Measurements from ENCODE around the gene MTMR2.

The MTMR2 gene

DNA sequence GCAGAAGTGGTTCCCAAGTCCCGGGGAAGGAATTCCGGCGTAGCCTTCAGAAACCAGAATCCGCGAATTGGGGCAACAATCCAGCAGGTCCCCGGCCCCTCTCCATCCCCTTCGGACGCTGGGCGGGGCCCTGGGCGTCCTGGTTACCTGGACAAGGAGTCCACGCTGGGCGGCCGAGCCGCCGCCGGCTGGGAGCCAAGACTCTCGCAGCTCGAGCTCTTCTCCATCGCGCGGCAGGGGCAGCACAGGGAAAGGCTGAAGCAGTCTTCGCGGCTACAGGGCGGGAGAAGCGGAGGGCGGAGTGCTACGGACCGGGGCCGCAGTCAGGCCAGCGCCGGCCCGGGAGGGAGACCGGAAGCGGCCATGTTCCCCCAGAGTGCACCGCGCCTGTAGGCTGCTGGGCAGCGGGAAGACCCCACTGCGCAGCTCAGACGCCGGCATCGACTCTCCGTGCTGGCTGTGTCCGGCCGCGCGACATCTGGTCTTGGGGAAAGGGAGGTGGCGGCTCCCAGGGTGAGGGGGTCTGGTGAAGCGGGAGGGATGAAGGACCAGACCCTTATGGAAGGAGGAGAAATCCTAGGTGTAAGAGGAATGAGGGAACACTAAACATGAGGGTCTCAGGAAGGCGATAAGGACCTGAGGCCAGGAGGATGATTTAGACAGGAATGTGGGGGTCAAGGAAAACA lies at the start of gene MTMR2:
Gene MTMR2, minus strand, starts transcription at position 380 of the 686 bp plus-strand sequence. Its CDS starts 153 bp downstream, at position 227.
- peak; percentile 17 to 43 for DNase-seq (ENCODE audit: low read depth in 2 of 2)

GRCh38 chr11:95972060-95972459 lies 48.2 kb upstream of the MTMR2 start:
- no peak for DNase-seq (ENCODE audit: low read depth in 2 of 2)

DNA sequence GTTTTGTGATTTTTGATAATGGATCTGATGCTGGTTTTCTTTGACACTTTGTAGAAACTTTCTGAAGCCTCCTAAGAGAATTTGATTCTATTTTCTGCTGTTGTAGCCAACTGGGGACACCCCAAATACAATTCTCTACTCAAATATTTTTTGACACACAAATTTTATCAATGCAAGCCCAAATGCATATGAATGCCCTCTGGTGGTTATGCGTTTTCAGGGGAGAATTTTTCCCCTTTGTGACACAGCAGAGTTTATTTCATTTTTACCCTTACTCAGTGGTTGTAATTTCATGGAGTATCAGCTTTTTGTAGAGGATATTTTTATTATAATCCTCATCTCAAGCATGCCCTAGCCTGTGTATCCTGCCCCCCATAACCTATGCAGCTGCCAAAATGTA lies 44.7 kb upstream of the MTMR2 start:
- DNase-seq (ENCODE audit: low read depth in 2 of 2): no peak

DNA sequence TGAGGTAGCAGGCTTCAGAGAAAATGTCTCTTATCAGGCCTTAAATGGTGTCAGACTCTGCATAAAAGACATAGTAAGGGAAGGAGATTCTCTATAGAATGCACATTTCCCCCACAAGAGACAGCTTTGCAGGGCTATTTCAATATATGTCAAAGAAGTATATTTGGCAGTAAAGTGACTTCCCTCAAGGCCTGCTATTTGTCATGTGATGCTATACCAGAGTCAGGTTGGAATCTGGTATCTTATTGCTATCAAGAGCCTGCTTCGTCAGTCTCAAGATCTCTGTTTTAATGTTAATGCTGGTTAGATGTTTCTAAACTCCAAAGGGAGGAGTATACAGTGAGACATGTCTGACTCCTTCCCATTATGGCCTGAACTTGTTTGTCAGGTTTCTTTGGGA lies 40.4 kb upstream of the MTMR2 start:
- DNase-seq (ENCODE audit: low read depth in 2 of 2): no peak

GRCh38 chr11:95961758-95962157 lies 37.9 kb upstream of the MTMR2 start:
- no peak for DNase-seq (ENCODE audit: low read depth in 2 of 2)

GRCh38 chr11:95950905-95951304 lies 27.0 kb upstream of the MTMR2 start:
- no peak for DNase-seq (ENCODE audit: low read depth in 2 of 2)

- DNase-seq (ENCODE audit: low read depth in 2 of 2): no peak
Observed at GRCh38 chr11:95948637-95949036, 24.7 kb upstream of the MTMR2 start.

DNA sequence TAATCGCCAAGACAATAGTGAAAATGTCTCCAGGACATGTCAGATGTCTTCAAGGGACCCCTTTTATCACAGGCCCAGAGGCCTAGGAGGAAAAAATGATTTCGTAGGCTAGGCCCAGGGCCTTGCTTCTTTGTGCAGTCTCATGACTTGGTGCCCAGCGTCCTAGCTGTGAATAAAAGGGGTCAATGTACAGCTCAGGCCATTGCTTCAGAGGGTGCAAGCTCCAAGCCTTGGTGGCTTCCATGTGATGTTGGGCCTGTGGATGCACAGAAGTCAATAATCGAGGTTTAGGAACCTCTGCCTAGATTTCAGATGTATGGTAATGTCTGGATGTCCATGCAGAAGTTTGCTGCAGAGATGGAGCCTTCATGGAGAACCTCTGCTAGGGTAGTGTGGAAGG lies 20.7 kb upstream of the MTMR2 start:
- DNase-seq (ENCODE audit: low read depth in 2 of 2): no peak

GRCh38 chr11:95943546-95943945 lies 19.6 kb upstream of the MTMR2 start:
- no peak for DNase-seq (ENCODE audit: low read depth in 2 of 2)

DNA sequence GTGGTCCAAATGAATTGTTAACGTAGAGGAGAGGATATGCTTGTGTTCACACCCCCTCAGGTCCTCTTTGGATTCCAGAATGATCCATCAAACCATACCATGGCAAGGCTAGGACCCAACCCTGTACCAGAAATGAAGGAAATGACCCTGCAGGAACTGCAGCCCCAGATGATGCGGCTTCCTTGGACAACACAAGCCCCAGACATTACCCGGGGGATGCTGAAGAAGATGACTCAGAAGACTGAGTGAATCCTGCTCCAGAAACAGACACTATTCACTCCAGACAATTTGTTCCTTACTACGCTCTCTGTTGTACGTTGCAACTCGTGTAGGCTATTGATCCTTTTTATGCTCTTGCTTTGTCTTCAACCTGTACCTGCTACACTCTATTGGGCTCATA lies 15.2 kb upstream of the MTMR2 start:
- no peak for DNase-seq (ENCODE audit: low read depth in 2 of 2)

DNA sequence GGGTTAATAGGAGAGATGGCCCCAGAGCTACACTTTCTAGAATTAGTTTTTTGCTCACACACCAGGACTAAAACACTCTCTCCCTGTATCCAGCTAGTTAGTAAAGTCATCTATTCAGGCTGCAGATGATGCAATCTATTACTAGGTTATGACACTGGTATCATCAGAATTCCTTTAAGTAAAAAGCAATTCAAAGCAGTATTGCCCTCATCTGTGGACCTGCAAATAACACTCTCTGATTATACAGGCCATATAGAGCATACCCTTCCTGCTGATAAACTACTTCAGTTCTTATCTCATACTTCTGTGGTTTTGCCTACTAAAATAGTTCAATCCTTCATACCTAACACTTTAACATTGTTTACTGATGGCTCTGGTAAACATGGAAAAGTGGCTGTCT lies 13.5 kb upstream of the MTMR2 start:
- DNase-seq (ENCODE audit: low read depth in 2 of 2): no peak

DNA sequence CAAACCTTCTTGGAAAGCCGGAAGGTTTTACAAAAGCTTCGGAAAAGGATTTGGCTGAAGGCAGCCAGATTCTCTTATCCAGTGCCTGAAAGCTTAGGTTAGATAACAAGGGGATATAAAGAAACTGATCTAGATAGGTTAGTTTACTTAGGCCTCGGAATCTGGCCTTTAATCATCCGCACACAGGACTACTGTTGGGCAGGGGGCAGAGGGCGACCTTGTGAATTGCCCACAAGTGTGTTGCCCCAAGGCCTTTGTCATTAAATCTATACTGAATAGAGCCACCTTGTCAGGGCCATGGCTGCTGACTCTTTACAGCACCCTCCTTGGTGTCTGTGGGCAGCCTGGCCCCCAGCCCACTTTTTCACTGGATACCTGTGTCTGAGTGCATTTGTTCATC lies 9.7 kb upstream of the MTMR2 start:
- DNase-seq (ENCODE audit: low read depth in 2 of 2): no peak

- DNase-seq (ENCODE audit: low read depth in 2 of 2): no peak
Observed at GRCh38 chr11:95931916-95932315, 8.0 kb upstream of the MTMR2 start.

DNA sequence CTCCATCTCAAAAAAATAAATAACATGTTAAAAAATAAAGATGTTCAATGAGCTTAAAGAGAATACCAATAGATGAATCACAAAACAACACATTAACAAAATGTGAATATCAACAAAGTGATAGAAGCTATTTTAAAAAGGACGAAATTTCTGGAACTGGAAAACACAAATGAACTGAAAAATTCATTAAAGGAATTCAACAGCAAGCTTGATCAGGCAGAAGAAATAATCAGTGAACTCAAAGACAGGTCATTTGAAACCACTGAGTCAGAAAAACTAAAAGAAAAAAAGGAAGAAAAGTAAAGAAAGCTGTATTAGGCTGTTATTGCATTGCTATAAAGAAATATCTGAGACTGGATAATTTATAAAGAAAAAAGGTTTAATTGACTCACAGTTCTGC lies 7.0 kb upstream of the MTMR2 start:
- DNase-seq (ENCODE audit: low read depth in 2 of 2): no peak

GRCh38 chr11:95926726-95927125 lies 2.8 kb upstream of the MTMR2 start:
- DNase-seq (ENCODE audit: low read depth in 2 of 2): no peak

GRCh38 chr11:95925011-95925410 lies 1.1 kb upstream of the MTMR2 start:
- no peak for DNase-seq (ENCODE audit: low read depth in 2 of 2)

GRCh38 chr11:95924414-95924760 lies 480 bp upstream of the MTMR2 start:
- no peak for DNase-seq (ENCODE audit: low read depth in 2 of 2)

DNA sequence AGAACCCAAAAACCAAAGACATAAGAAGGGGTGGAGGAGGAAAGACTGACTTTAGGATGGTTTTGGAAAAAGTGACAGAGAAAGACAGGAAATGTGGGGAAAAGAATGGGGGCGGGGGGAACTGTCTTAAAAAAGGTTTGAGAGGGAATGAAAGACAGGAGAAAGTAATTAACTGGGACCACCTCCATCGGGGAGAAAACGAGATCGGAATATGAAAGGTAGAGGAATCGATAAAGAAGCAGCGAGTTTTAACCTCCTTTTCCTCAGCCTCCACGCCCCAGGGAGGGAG lies 524 bp downstream of the MTMR2 start:
- DNase-seq (ENCODE audit: low read depth in 2 of 2): no peak

- no peak for DNase-seq (ENCODE audit: low read depth in 2 of 2)
Observed at GRCh38 chr11:95922536-95923438, 1.1 kb downstream of the MTMR2 start.

- DNase-seq (ENCODE audit: low read depth in 2 of 2): no peak
Observed at GRCh38 chr11:95922099-95922498, 1.8 kb downstream of the MTMR2 start.

DNA sequence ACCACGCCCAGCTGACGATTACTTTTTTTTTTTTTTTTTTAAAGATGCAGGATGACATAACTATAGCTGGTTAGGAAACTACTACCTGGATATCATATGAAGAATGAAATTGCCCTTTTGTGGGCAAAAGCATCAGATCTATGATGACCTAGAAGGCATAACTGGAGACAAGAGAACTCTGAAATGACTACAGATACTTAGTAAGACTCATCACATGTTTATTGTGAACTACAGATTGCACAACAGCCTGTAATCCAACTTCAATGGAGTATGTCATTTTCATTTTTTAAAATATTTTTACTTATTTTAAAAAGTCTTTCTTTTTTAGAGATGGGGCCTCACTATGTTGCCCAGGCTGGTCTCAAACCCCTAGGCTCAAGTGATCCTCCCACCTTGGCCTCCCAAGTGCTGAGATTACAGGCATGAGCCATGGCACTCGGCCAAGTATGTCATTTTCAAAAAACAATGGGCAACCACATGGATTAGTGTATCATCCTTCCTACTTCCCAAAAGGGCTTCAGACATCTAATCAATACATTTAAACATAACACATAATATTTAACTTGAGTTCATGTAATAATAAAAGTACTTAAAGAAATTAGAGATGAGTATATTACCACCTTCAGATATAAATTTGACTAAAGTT lies 3.3 kb downstream of the MTMR2 start:
- DNase-seq (ENCODE audit: low read depth in 2 of 2): no peak

DNA sequence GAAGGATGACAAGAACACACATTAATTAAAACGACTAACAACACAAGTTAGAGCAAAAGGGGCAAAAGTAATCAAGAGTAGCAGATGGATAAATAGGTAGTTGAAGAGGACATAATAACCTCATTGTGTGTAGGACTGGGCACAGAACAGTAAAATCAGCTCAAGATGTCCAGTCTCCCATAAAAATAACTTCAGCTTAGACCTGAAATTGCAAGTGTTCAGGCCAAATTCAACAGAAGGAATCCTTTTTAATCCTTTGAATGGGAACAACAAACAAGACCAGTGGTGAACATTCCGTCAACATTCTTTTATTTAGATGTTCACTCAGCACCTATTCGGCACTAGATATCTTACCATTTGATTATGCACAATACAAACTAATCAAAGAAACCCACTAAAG lies 4.4 kb downstream of the MTMR2 start:
- no peak for DNase-seq (ENCODE audit: low read depth in 2 of 2)

- DNase-seq (ENCODE audit: low read depth in 2 of 2): no peak
Observed at GRCh38 chr11:95918720-95919119, 5.2 kb downstream of the MTMR2 start.
